Right lobe of liver (tissue), 6 donors: Measurements from ENCODE around the gene CORO2B. TPM values are rescaled to one million over a fixed set of nuclear protein-coding genes. Genes with fewer than 3 reads are reported as not detected.
A peak's percentile ranks its signal among the peaks of the same experiment; 100 is the strongest.

Experiments used
- ATAC-seq, 4 donors: fragments of 200-7000 bp; cut with Tn5 transposase; one replicate each; pipeline ENCODE4 v1.9.1; 2020; ENCODE audit warnings: mild to moderate bottlenecking in 4 of 4, moderate library complexity in 4 of 4
- DNase-seq, 3 donors: peaks; one replicate each; pipeline ENCODE4 v3.0.0-alpha.2; 2020
- H3K27ac ChIP-seq, 3 donors: fragments of 200-600 bp; one replicate each; pipeline ENCODE4 v1.8.0; 2022
- H3K27me3 ChIP-seq, 2 donors: fragments of 200-600 bp; one replicate each; pipeline ENCODE4 v1.8.0; 2022
- H3K36me3 ChIP-seq, 4 donors: fragments of 200-600 bp; sonication (generic) in 1 of 4; one replicate each; pipeline versions ENCODE4 v1.5.1 to v1.8.0; 2017 to 2022; ENCODE audit warnings: control low read depth in 1 of 4
- H3K4me1 ChIP-seq, 4 donors: fragments of 200-600 bp; sonication (generic) in 1 of 4; one replicate each; pipeline versions ENCODE4 v1.5.1 to v1.8.0; 2017 to 2022; ENCODE audit warnings: control low read depth in 1 of 4
- H3K4me3 ChIP-seq, 3 donors: fragments of 200-600 bp; one replicate each; pipeline ENCODE4 v1.8.0; 2022
- H3K9me3 ChIP-seq, 4 donors: fragments of 200-600 bp; sonication (generic) in 1 of 4; one replicate each; pipeline versions ENCODE4 v1.5.1 to v1.8.0; 2017 to 2022; ENCODE audit warnings: control low read depth in 1 of 4
- POLR2A ChIP-seq: fragments of 450-650 bp; IDR thresholded peaks from one replicate; pipeline ENCODE4 v1.6.1; 2017; ENCODE audit warnings: antibody characterized with exemption, mild to moderate bottlenecking
- WGBS: methylation state at CpG from one replicate; pipeline ENCODE4 v1.1.6; 2018; ENCODE audit warnings: low coverage, low lambda C conversion rate; ENCODE audit not compliant: insufficient coverage; ENCODE audit errors: missing lambda C conversion rate; 5-methylcytosine and 5-hydroxymethylcytosine counted together
- intact Hi-C, 2 donors: fragments of 100-400 bp; cut with DNase I; formaldehyde crosslinking; loops; one replicate each; pipeline versions ENCODE4 v1.11.2 to v1.14.1; 2022
- total RNA-seq, 6 experiments: library from RNA; depleted of rRNA in 2 of 6; stranded (reverse); fragments of >200 nt in 2 of 6; fragmentation: NEBNext Ultra II Directional in 3 of 6; extraction: Animal tissue kit (Norgen Biotek cat#: 25700) in 3 of 6; gene quantifications; one replicate each; pipeline versions ENCODE4 v1.1.0 to v1.2.4, GENCODE V29; 2016 to 2023
- TF ChIP-seq, protein P1 (sequence below), 4 donors: fragments of 200-600 bp in 3 of 4; fragments of 450-650 bp in 1 of 4; IDR thresholded peaks; one replicate each; pipeline versions ENCODE4 v1.5.1 to v1.8.0; 2016 to 2022; ENCODE audit warnings: antibody characterized with exemption in 4 of 4, mild to moderate bottlenecking in 2 of 4
- donor health status: DM: no; HTN: yes; CAD: no.
- donor health status: DM: no; HTN: no; CAD: no.
- donor health status: DM: no; HTN: no; CAD: no.
- donor health status: DM: no; HTN: yes; CAD: no.
- donor health status: DM: no; HTN: yes; CAD: no.

The CORO2B gene
- total RNA-seq, 6 experiments from 2014 or later = 0.18 to 0.68 (median 0.41) TPM

DNA sequence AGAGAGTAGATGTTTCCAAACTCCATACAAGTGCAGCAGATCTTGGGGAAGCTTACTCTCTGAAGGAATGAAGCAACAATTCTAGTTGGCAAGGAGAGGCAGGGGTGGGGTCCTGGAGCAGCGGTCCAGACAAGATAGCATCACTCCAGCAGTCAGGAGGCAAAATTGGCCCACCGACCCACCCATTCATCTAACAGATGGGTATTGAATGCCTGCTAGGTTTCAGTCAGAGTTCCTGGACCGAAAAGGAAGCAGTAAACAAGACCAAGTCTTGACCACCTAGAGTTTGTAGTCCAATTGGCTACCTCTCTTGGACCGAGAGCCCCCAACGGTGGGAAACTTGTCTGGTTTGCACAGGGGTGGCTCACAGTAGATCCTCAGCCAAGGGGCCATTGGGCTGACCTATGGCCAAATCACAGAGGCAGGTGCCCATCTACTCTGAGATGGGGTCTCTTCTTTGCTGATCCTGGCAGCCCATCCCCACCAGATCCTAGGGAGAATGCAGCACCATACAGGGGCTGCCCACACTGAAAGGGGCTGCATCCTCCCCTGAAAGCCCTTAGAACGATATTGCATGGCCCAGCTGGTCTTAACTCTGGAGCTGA, 74.3 kb downstream of the CORO2B start:
- intact Hi-C loops = no loop called here
- no peaks in the 10 kb centered on the region for H3K36me3 ChIP-seq
- TF ChIP-seq, protein P1, sequence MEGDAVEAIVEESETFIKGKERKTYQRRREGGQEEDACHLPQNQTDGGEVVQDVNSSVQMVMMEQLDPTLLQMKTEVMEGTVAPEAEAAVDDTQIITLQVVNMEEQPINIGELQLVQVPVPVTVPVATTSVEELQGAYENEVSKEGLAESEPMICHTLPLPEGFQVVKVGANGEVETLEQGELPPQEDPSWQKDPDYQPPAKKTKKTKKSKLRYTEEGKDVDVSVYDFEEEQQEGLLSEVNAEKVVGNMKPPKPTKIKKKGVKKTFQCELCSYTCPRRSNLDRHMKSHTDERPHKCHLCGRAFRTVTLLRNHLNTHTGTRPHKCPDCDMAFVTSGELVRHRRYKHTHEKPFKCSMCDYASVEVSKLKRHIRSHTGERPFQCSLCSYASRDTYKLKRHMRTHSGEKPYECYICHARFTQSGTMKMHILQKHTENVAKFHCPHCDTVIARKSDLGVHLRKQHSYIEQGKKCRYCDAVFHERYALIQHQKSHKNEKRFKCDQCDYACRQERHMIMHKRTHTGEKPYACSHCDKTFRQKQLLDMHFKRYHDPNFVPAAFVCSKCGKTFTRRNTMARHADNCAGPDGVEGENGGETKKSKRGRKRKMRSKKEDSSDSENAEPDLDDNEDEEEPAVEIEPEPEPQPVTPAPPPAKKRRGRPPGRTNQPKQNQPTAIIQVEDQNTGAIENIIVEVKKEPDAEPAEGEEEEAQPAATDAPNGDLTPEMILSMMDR (IDR thresholded peaks at IDR 0.05) = no peak
- no peak for TF ChIP-seq POLR2A
- no peaks in the 10 kb centered on the region for H3K9me3 ChIP-seq
- 70% methylated on average over 2 of the region's 6 CpGs for WGBS
- H3K27ac ChIP-seq = no peak overlapping the region
- no peak for ATAC-seq
- no peaks in the 10 kb centered on the region for H3K27me3 ChIP-seq
- DNase-seq = peak in 1 of 3 donors; percentile 34
- H3K4me1 ChIP-seq = no peaks in the 10 kb centered on the region
- no peak overlapping the region for H3K4me3 ChIP-seq

DNA sequence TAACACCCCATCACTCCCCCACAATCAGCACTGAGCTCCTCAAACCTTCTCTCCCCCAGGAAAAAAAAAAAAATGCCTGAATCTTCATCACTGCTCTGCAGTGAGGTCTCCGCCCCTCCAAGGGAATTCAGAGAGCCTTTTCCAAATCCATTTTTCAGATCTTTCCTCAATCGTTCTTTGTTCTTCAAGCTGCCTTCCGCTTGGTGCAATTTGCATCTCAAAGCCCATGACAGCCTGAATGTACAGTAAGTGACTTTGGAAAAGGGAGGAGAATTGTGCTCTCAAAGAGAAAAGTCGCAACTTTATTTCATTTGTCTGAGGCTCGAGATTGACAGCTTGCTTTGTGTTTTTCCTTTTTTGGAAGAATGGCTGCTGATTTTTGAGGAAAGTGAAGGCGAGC, 75.0 kb downstream of the CORO2B start:
- no peaks in the 10 kb centered on the region for H3K9me3 ChIP-seq
- H3K27ac ChIP-seq = no peak overlapping the region
- H3K4me1 ChIP-seq = no peaks in the 10 kb centered on the region
- peak in 1 of 3 donors; percentile 12 for DNase-seq
- H3K4me3 ChIP-seq = no peak overlapping the region
- intact Hi-C loops = no loop called here
- 66% methylated on average over 6 of the region's 6 CpGs for WGBS
- no peaks in the 10 kb centered on the region for H3K36me3 ChIP-seq
- H3K27me3 ChIP-seq = no peaks in the 10 kb centered on the region
- no peak for ATAC-seq
- no peak for TF ChIP-seq POLR2A
- TF ChIP-seq, protein P1 (IDR thresholded peaks at IDR 0.05) = no peak

DNA sequence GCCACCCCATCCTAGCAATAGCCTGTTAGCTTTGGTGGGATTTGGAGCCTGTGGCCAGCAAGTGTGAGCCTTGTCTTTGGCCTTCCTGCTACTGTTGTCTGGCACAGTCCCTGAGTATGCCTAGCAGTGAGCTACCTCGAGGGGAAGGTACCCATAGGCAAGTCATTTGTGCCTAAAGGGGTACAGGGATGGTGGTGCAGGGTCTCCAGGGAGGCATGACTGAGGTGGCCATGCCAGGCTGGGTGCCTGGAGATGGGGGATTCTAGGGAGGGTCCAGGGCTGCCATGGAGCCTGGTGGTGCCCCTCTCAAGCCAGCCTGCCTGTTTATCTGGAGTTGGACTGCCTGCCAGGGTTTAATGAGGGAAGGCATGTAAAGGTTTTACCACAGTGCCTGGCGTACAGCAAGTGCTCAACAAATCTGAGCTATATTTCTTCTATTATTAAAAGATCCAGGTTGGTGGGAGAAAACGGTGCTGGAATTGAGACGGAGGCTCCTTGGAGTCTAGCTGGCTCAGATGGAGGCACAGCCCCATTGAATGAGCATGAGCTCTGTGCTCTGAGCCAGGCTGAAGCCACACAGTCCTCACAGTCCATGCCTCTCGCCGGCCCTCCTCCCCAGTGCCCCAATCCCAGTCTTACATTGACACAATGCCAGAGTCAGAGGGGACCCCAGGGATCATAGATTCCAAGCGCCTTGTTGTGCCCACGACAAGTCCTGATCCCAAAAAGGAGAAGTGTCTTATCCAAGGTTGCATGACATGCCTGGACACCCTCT, 76.2 kb downstream of the CORO2B start:
- no peaks in the 10 kb centered on the region for H3K4me1 ChIP-seq
- WGBS = 67% methylated on average over 7 of the region's 8 CpGs
- intact Hi-C loops = no loop called here
- DNase-seq (peak in 1 of 3 donors; percentile 23), ATAC-seq (no peak)
- no peaks in the 10 kb centered on the region for H3K27me3 ChIP-seq
- H3K36me3 ChIP-seq = no peaks in the 10 kb centered on the region
- H3K27ac ChIP-seq = no peak overlapping the region
- no peak for TF ChIP-seq POLR2A
- TF ChIP-seq, protein P1 (IDR thresholded peaks at IDR 0.05) = no peak
- no peak overlapping the region for H3K4me3 ChIP-seq
- no peaks in the 10 kb centered on the region for H3K9me3 ChIP-seq

- no peaks in the 10 kb centered on the region for H3K4me1 ChIP-seq
- TF ChIP-seq, protein P1 (IDR thresholded peaks at IDR 0.05) = no peak
- no peak for TF ChIP-seq POLR2A
- 40% methylated on average over 5 of the region's 8 CpGs for WGBS
- H3K27ac ChIP-seq = no peak overlapping the region
- ATAC-seq (no peak), DNase-seq (peak in 1 of 3 donors; percentile 21)
- H3K9me3 ChIP-seq = no peaks in the 10 kb centered on the region
- no peak overlapping the region for H3K4me3 ChIP-seq
- H3K36me3 ChIP-seq = no peaks in the 10 kb centered on the region
- no peaks in the 10 kb centered on the region for H3K27me3 ChIP-seq
- intact Hi-C loops = no loop called here
These were observed 77.1 kb downstream of the CORO2B start for GRCh38 chr15:68655686-68656437.
